Right atrium auricular region (tissue), 2 donors: ENCODE results near the gene FOXI3. TPM values are rescaled to one million over a fixed set of nuclear protein-coding genes. Genes with fewer than 3 reads are reported as not detected.

Experiments
- DNase-seq: peaks from one replicate; pipeline ENCODE4 v3.0.0-alpha.2; 2019; ENCODE audit warnings: low spot score
- H3K27ac ChIP-seq, 2 donors: fragments of 200-600 bp; sonication (generic); 1 replicate in 1 of 2; 2 replicates in 1 of 2; pipeline ENCODE4 v1.5.1; 2016 to 2019
- H3K27me3 ChIP-seq, 2 donors: fragments of 200-600 bp; sonication (generic); one replicate each; pipeline versions ENCODE4 v1.5.1 to v1.6.0; 2017 to 2019
- H3K36me3 ChIP-seq: fragments of 200-600 bp; sonication (generic); one replicate; pipeline ENCODE4 v1.5.1; 2016
- H3K4me1 ChIP-seq, 2 donors: fragments of 200-600 bp; sonication (generic); one replicate each; pipeline versions ENCODE4 v1.5.1 to v1.6.0; 2017 to 2019
- H3K4me3 ChIP-seq, 2 donors: fragments of 200-600 bp; sonication (generic); 1 replicate in 1 of 2; 2 replicates in 1 of 2; pipeline ENCODE4 v1.5.1; 2017 to 2019; ENCODE audit warnings: mild to moderate bottlenecking in 1 of 2, moderate library complexity in 1 of 2
- H3K9me3 ChIP-seq, 2 donors: fragments of 200-600 bp; sonication (generic); one replicate each; pipeline ENCODE4 v1.5.1; 2019
- total RNA-seq, 2 donors: library from RNA; depleted of rRNA; stranded (reverse); fragments of >200 nt; gene quantifications; one replicate each; pipeline ENCODE4 v1.1.0, GENCODE V29; 2016
- TF ChIP-seq, protein P1 (sequence below), 2 donors: fragments of 200-600 bp; sonication (generic); IDR thresholded peaks; one replicate each; pipeline ENCODE4 v1.5.1; 2019; ENCODE audit warnings: antibody characterized with exemption in 2 of 2

FOXI3 gene
- total RNA-seq, 2 donors from 2014 or later: not detected

DNA sequence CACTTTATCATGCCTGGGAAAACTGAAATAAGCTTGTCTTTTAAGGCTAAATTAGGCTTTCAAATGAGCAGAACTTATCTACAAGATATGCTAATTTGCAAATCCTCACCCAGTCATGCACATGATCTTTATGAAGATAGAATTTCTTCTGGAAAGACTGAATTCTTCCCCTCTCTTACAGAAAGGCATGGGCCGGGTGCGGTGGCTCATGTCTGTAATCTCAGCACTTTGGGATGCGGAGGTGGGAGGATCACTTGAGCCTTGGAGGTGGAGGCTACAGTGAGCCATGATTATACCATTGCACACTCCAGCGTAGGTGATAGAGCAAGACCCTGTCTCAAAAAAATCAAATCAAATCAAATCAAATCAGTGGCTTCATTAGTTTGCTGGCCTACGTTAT is 11.7 kb upstream of the FOXI3 start:
- DNase-seq: no peak
- Histone ChIP-seq H3K36me3 (no peaks in the 10 kb centered on the region), H3K4me3 (no peak overlapping the region), H3K27ac (no peak overlapping the region), H3K4me1 (no peaks in the 10 kb centered on the region), H3K9me3 (no peaks in the 10 kb centered on the region), H3K27me3 (no peaks in the 10 kb centered on the region)
- TF ChIP-seq, protein P1, sequence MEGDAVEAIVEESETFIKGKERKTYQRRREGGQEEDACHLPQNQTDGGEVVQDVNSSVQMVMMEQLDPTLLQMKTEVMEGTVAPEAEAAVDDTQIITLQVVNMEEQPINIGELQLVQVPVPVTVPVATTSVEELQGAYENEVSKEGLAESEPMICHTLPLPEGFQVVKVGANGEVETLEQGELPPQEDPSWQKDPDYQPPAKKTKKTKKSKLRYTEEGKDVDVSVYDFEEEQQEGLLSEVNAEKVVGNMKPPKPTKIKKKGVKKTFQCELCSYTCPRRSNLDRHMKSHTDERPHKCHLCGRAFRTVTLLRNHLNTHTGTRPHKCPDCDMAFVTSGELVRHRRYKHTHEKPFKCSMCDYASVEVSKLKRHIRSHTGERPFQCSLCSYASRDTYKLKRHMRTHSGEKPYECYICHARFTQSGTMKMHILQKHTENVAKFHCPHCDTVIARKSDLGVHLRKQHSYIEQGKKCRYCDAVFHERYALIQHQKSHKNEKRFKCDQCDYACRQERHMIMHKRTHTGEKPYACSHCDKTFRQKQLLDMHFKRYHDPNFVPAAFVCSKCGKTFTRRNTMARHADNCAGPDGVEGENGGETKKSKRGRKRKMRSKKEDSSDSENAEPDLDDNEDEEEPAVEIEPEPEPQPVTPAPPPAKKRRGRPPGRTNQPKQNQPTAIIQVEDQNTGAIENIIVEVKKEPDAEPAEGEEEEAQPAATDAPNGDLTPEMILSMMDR (IDR thresholded peaks at IDR 0.05): no peak

- Histone ChIP-seq H3K4me1 (no peaks in the 10 kb centered on the region), H3K36me3 (no peaks in the 10 kb centered on the region), H3K27ac (no peak overlapping the region), H3K27me3 (peaks cover 4 to 15% of the 10 kb centered on the region in 2 donors), H3K9me3 (no peaks in the 10 kb centered on the region), H3K4me3 (no peak overlapping the region)
- no peak for DNase-seq
- TF ChIP-seq, protein P1 (IDR thresholded peaks at IDR 0.05): no peak
Observed at GRCh38 chr2:88458633-88459032, 6.1 kb upstream of the FOXI3 start.

- Histone ChIP-seq H3K9me3 (no peaks in the 10 kb centered on the region), H3K27me3 (peaks cover 11 to 36% of the 10 kb centered on the region in 2 donors), H3K27ac (no peak overlapping the region), H3K4me3 (peak overlapping the region in 1 of 2 donors; percentile 39), H3K4me1 (peaks cover 0 to 9% of the 10 kb centered on the region in 2 donors), H3K36me3 (no peaks in the 10 kb centered on the region)
- TF ChIP-seq, protein P1 (IDR thresholded peaks at IDR 0.05): no peak
- DNase-seq: no peak
Observed at GRCh38 chr2:88452980-88453582, 588 bp upstream of the FOXI3 start.

GRCh38 chr2:88451811-88452564 is 505 bp downstream of the FOXI3 start:
- H3K27me3 ChIP-seq: peaks cover 11 to 36% of the 10 kb centered on the region in 2 donors
- no peak for DNase-seq
- peaks cover 0 to 9% of the 10 kb centered on the region in 2 donors for H3K4me1 ChIP-seq
- no peaks in the 10 kb centered on the region for H3K9me3 ChIP-seq
- H3K4me3 ChIP-seq: peak overlapping the region in 1 of 2 donors; percentile 39
- no peak overlapping the region for H3K27ac ChIP-seq
- TF ChIP-seq, protein P1 (IDR thresholded peaks at IDR 0.05): no peak
- H3K36me3 ChIP-seq: no peaks in the 10 kb centered on the region

DNA sequence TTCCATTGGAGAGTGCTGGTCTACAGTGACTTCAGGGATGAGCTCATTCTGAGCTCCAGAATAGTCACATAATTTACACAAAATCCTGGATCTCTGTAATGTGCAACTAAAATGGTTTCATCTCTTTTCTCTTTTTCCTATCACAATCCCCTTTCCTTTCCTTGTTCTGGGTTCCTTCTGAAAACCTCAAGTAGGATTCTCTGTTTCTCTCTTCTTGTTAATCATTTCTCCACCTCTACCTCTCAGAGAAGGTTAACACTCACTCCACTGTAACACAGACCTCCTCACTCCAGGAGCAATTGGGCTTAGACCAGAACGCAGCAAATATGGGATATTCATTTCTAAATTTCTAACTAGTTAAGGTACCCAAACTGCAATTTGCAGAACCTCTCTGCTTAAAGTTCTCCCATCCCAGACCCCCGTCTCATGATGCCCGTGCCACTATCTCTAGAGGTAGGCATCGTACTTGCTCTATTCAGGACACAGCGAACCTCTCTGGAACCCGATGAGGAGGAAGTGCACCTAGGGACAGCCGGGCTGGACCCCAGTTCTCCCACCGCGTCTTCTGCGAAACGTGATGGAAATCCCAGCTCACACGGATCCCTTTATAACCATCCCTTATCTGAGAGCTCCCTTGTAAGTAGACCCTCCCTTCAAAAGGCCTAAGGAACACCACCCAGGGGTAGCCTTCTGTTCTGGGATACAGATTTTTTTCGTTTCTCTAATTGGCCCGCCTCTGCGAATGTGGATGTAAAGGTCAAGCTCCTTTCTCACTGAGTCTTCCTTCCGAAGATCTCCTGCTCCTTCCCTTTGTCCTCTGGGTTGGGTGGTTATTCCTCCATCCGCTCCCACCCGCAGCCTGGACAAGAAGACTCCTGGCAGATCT is 1.3 kb downstream of the FOXI3 start:
- peaks cover 11 to 36% of the 10 kb centered on the region in 2 donors for H3K27me3 ChIP-seq
- H3K4me1 ChIP-seq: peaks cover 0 to 9% of the 10 kb centered on the region in 2 donors
- H3K4me3 ChIP-seq: no peak overlapping the region
- no peak overlapping the region for H3K27ac ChIP-seq
- TF ChIP-seq, protein P1 (IDR thresholded peaks at IDR 0.05): no peak
- no peaks in the 10 kb centered on the region for H3K9me3 ChIP-seq
- no peak for DNase-seq
- no peaks in the 10 kb centered on the region for H3K36me3 ChIP-seq
